Measurements from ENCODE around the gene GRIK3. TPM values are rescaled to one million over a fixed set of nuclear protein-coding genes. Genes with fewer than 3 reads are reported as not detected.

The GRIK3 gene
- total and polyA plus RNA-seq, 2 donors (not counting 1 experiment from before 2014, with no cell fraction given) = not detected

DNA sequence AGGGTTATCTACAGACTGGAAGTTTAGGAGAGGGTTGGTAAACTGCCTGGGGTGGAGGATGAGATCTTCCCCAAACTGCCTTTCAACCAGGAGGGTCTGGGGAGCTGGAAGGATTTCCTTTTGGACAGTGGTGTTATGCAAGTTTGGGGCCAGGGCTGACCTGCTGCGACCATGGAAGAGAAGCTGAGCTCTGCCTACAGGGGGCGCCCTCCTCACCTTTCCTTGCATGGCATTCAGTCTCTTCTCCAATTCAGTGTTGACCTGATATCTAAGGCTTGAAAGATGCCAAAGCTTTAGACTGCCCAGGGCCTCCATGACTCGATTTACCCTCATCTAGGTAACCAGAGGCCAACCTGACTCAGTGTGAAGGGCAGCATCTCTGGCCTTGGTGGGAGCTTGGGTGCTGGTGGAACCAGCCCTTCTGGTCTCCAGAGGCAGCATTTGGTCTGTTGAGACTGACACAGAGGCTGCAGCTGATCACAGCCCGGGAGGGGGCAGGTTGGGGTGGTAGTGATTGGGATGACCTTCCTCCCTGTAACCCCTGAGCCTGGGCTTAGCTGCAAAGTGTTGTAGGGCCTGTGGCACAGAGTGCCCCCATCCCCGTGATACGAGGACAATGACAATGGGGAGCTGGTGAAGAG, 170.0 kb downstream of the GRIK3 start:
- DNase-seq (ENCODE audit: low read depth in 2 of 2) = no peak
- H3K79me2 ChIP-seq (ENCODE audit: control insufficient read depth, insufficient read depth, low read length) = no peaks in the 10 kb centered on the region
- no peaks in the 10 kb centered on the region for H4K20me1 ChIP-seq (ENCODE audit: control insufficient read depth, extremely low read depth, insufficient read depth, low read length)
- H3K9ac ChIP-seq (ENCODE audit: insufficient read depth, low read length) = no peak overlapping the region
- H2AFZ ChIP-seq (ENCODE audit: low read length) = no peak overlapping the region
- H3K9me3 ChIP-seq (ENCODE audit: control insufficient read depth, insufficient read depth, low read depth, low read length) = no peaks in the 10 kb centered on the region
- H3K4me1 ChIP-seq (ENCODE audit: control insufficient read depth, extremely low read depth, insufficient read depth, low read length) = no peaks in the 10 kb centered on the region
- H3K4me3 ChIP-seq (replicated peaks in 1 of 4; ENCODE audit: control extremely low read depth in 1 of 4, insufficient read depth in 1 of 4, low read depth in 3 of 4, low read length in 4 of 4) = no peak overlapping the region
- no peak for TF ChIP-seq EZH2 (IDR thresholded peaks at IDR 0.05; ENCODE audit: low read length, missing control alignments)
- TF ChIP-seq, protein P1, sequence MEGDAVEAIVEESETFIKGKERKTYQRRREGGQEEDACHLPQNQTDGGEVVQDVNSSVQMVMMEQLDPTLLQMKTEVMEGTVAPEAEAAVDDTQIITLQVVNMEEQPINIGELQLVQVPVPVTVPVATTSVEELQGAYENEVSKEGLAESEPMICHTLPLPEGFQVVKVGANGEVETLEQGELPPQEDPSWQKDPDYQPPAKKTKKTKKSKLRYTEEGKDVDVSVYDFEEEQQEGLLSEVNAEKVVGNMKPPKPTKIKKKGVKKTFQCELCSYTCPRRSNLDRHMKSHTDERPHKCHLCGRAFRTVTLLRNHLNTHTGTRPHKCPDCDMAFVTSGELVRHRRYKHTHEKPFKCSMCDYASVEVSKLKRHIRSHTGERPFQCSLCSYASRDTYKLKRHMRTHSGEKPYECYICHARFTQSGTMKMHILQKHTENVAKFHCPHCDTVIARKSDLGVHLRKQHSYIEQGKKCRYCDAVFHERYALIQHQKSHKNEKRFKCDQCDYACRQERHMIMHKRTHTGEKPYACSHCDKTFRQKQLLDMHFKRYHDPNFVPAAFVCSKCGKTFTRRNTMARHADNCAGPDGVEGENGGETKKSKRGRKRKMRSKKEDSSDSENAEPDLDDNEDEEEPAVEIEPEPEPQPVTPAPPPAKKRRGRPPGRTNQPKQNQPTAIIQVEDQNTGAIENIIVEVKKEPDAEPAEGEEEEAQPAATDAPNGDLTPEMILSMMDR (conservative IDR thresholded peaks at IDR 0.05 in 1 of 2, IDR thresholded peaks at IDR 0.05 in 1 of 2; ENCODE audit: low read depth in 1 of 2, low read length in 2 of 2) = peak in 1 of 2 donors; percentile 6
- H3K4me2 ChIP-seq (ENCODE audit: extremely low read depth, insufficient read depth, low read length) = no peak overlapping the region
- H3K36me3 ChIP-seq (ENCODE audit: control insufficient read depth, insufficient read depth, low read length) = no peaks in the 10 kb centered on the region
- H3K27me3 ChIP-seq (ENCODE audit: control insufficient read depth, insufficient read depth, low read length) = no peaks in the 10 kb centered on the region
- H3K27ac ChIP-seq (ENCODE audit: insufficient read depth, low read length) = no peak overlapping the region

DNA sequence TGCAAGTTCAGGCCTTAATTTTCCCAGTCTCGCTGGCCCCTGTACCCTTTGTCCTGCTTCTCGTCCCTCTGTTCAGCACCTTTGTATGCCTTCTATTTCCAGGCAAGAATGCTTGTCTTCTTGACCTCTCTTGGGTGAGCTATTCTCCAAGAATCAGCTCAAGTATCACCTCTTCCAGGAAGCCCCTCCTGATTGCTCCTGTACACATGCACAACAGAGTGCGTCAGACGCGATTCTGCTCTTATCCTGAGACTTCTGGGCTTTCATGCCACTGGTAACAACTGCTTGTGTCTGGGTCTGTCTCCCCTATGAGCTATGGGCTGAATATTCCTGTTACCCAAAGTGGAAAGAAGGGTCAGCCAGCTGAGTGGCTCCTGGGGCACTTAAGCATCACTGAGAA, 170.8 kb downstream of the GRIK3 start:
- no peaks in the 10 kb centered on the region for H3K79me2 ChIP-seq (ENCODE audit: control insufficient read depth, insufficient read depth, low read length)
- no peak for DNase-seq (ENCODE audit: low read depth in 2 of 2)
- no peak overlapping the region for H2AFZ ChIP-seq (ENCODE audit: low read length)
- TF ChIP-seq, protein P1 (conservative IDR thresholded peaks at IDR 0.05 in 1 of 2, IDR thresholded peaks at IDR 0.05 in 1 of 2; ENCODE audit: low read depth in 1 of 2, low read length in 2 of 2) = no peak
- TF ChIP-seq EZH2 (IDR thresholded peaks at IDR 0.05; ENCODE audit: low read length, missing control alignments) = no peak
- no peaks in the 10 kb centered on the region for H3K27me3 ChIP-seq (ENCODE audit: control insufficient read depth, insufficient read depth, low read length)
- no peak overlapping the region for H3K9ac ChIP-seq (ENCODE audit: insufficient read depth, low read length)
- no peaks in the 10 kb centered on the region for H3K9me3 ChIP-seq (ENCODE audit: control insufficient read depth, insufficient read depth, low read depth, low read length)
- H3K4me1 ChIP-seq (ENCODE audit: control insufficient read depth, extremely low read depth, insufficient read depth, low read length) = no peaks in the 10 kb centered on the region
- no peak overlapping the region for H3K27ac ChIP-seq (ENCODE audit: insufficient read depth, low read length)
- no peaks in the 10 kb centered on the region for H3K36me3 ChIP-seq (ENCODE audit: control insufficient read depth, insufficient read depth, low read length)
- no peaks in the 10 kb centered on the region for H4K20me1 ChIP-seq (ENCODE audit: control insufficient read depth, extremely low read depth, insufficient read depth, low read length)
- H3K4me3 ChIP-seq (replicated peaks in 1 of 4; ENCODE audit: control extremely low read depth in 1 of 4, insufficient read depth in 1 of 4, low read depth in 3 of 4, low read length in 4 of 4) = no peak overlapping the region
- no peak overlapping the region for H3K4me2 ChIP-seq (ENCODE audit: extremely low read depth, insufficient read depth, low read length)

DNA sequence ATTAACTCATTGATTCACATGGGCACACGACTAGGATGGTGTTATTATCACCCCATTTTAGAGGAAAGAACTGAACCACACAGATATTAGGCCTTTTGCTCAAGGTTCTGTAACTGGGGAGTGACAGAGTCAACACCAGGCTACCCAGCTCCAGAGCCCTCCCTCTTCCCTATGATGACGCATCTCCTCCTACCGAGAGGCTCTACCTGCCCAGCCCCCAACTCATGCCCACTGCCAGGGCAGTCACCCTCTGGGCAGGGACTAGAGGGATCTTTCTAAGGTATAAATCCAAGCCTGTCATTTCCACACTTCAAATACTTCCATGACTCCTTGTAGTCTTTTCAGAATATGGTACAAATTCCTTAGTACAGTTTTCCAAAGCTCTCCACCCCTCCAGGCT, 171.3 kb downstream of the GRIK3 start:
- no peak overlapping the region for H3K27ac ChIP-seq (ENCODE audit: insufficient read depth, low read length)
- H3K9ac ChIP-seq (ENCODE audit: insufficient read depth, low read length) = no peak overlapping the region
- H3K4me1 ChIP-seq (ENCODE audit: control insufficient read depth, extremely low read depth, insufficient read depth, low read length) = no peaks in the 10 kb centered on the region
- no peak for DNase-seq (ENCODE audit: low read depth in 2 of 2)
- no peaks in the 10 kb centered on the region for H3K36me3 ChIP-seq (ENCODE audit: control insufficient read depth, insufficient read depth, low read length)
- H2AFZ ChIP-seq (ENCODE audit: low read length) = no peak overlapping the region
- H4K20me1 ChIP-seq (ENCODE audit: control insufficient read depth, extremely low read depth, insufficient read depth, low read length) = no peaks in the 10 kb centered on the region
- H3K9me3 ChIP-seq (ENCODE audit: control insufficient read depth, insufficient read depth, low read depth, low read length) = no peaks in the 10 kb centered on the region
- no peaks in the 10 kb centered on the region for H3K27me3 ChIP-seq (ENCODE audit: control insufficient read depth, insufficient read depth, low read length)
- H3K4me2 ChIP-seq (ENCODE audit: extremely low read depth, insufficient read depth, low read length) = no peak overlapping the region
- no peak overlapping the region for H3K4me3 ChIP-seq (replicated peaks in 1 of 4; ENCODE audit: control extremely low read depth in 1 of 4, insufficient read depth in 1 of 4, low read depth in 3 of 4, low read length in 4 of 4)
- H3K79me2 ChIP-seq (ENCODE audit: control insufficient read depth, insufficient read depth, low read length) = no peaks in the 10 kb centered on the region
- TF ChIP-seq, protein P1 (conservative IDR thresholded peaks at IDR 0.05 in 1 of 2, IDR thresholded peaks at IDR 0.05 in 1 of 2; ENCODE audit: low read depth in 1 of 2, low read length in 2 of 2) = no peak
- no peak for TF ChIP-seq EZH2 (IDR thresholded peaks at IDR 0.05; ENCODE audit: low read length, missing control alignments)

Data from fibroblast of lung (primary cell).